ENCODE data around the gene MSANTD7.

Gene MSANTD7

GRCh38 chr10:14879928-14880193, 41.8 kb downstream of the MSANTD7 start:
- in situ Hi-C loops (cut with MboI; ENCODE audit: low sequenced_read_pairs), result no loop called here

- in situ Hi-C loops (cut with MboI; ENCODE audit: low sequenced_read_pairs), result no loop called here
Measured at GRCh38 chr10:14880229-14880628, 42.1 kb downstream of the MSANTD7 start.

- in situ Hi-C loops (cut with MboI; ENCODE audit: low sequenced_read_pairs), result no loop called here
Measured at GRCh38 chr10:14884082-14884481, 46.0 kb downstream of the MSANTD7 start.

All from HL-60/S4 treated with phorbol 12-myristate 13-acetate at 8.2 ng/mL for 4 days and 3 days (cell line).